ENCODE data around the gene MEF2D. TPM values are rescaled to one million over a fixed set of nuclear protein-coding genes. Genes with fewer than 3 reads are reported as not detected.
A peak's percentile ranks its signal among the peaks of the same experiment; 100 is the strongest.

Gene MEF2D
- total RNA-seq, 2 experiments from 2014 or later = 32.1 to 33.6 TPM

DNA sequence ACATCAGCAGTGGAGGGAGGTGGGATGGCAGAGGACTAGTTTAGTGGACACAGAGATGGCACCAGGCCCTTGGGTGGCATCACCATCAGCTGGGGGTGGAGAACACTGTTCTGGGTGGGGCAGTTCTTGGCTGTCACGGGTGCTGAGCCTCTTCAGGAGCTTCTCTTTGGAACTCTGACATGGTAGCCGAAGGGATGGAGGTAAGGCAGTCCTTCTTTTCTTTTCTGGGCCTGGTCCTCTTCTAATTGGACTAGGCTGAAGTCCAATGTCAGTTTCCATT lies 8.3 kb upstream of the MEF2D start:
- peaks cover 59% of the 10 kb centered on the region for H3K4me1 Mint-ChIP-seq
- DNase-seq (no peak), ATAC-seq (no peak)
- intact Hi-C loops (cut with DNase I, micrococcal nuclease) = loop anchor here in 1 of 2 experiments (10.0 kb wide), 1 partner anchor 1504 kb away; the partner anchor contains the start of gene ZBTB7B
- H3K27me3 Mint-ChIP-seq = no peaks in the 10 kb centered on the region
- H3K9me3 Mint-ChIP-seq (ENCODE audit: low read depth) = no peaks in the 10 kb centered on the region
- no peaks in the 10 kb centered on the region for H3K36me3 Mint-ChIP-seq (ENCODE audit: low read depth)
- CTCF ChIA-PET = interaction anchor here (0.6 to 3.4 kb wide), 5 partner anchors 8 to 358 kb away, joined by 3 to 17 read pairs (median 3); no protein-coding TSS in a partner anchor
- no peak overlapping the region for H3K4me3 Mint-ChIP-seq
- POLR2A ChIA-PET = interaction anchor here (1.6 kb wide), 2 partner anchors 8 to 10 kb away, joined by 4 to 5 read pairs; partner anchors contain the start of gene MEF2D
- H3K27ac Mint-ChIP-seq = no peak overlapping the region

DNA sequence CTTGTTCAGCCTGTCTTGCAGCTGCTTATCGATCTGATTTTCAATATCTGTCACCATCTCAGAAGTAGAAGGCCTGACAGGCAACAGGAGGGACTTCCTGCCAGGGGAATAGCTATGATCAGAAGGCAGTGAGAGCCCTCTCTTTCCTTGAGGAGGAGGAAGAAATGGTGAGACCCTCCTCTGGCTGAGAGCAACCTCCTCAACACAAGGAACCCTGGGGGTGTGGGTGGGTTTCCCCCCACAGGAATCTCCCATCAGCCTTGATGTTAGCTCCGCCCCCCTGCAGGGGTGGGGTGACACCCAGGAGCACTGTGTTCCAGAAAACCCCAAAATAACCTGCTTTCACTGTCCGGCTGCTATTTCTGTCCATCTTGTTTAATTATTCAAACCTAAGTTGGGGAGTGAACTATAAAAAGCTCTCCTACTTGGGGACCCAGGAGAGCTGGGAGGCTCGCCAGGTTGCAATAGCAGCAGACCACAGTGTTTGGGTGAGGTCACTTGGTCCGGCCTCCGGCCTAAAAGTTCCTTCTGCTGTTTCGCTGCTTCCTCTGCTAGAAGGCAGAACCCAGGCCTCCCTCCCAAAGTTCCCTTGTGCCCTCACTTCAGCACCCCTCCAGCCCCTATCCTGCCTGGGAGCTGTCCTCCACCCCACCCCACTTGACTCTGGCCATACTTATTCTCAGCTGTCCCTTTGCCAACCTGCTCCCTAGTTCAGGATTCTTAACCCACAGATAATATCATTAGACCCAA lies 7.8 kb upstream of the MEF2D start:
- Mint-ChIP-seq H3K4me1 (peaks cover 64% of the 10 kb centered on the region), H3K27ac (peak overlapping the region; percentile 34), H3K27me3 (no peaks in the 10 kb centered on the region), H3K4me3 (peak overlapping the region; percentile 35), H3K9me3 (ENCODE audit: low read depth) (no peaks in the 10 kb centered on the region), H3K36me3 (ENCODE audit: low read depth) (no peaks in the 10 kb centered on the region)
- ChIA-PET POLR2A (interaction anchor here (1.6 kb wide), 2 partner anchors 7 to 9 kb away, joined by 4 to 5 read pairs; partner anchors contain the start of gene MEF2D), CTCF (interaction anchor here (0.6 to 3.4 kb wide), 8 partner anchors 9 to 357 kb away, joined by 3 to 17 read pairs (median 3); no protein-coding TSS in a partner anchor)
- ATAC-seq (no peak), DNase-seq (no peak)
- intact Hi-C loops (cut with DNase I, micrococcal nuclease) = loop anchor here in 1 of 2 experiments (10.0 kb wide), 1 partner anchor 1504 kb away; the partner anchor contains the start of gene ZBTB7B

- H3K9me3 Mint-ChIP-seq (ENCODE audit: low read depth) = no peaks in the 10 kb centered on the region
- ATAC-seq = no peak
- ChIA-PET POLR2A (no interaction called here), CTCF (interaction anchor here (0.8 to 1.5 kb wide), 2 partner anchors 26 to 94 kb away, joined by 3 to 4 read pairs; no protein-coding TSS in a partner anchor)
- H3K36me3 Mint-ChIP-seq (ENCODE audit: low read depth) = peaks cover 5% of the 10 kb centered on the region
- intact Hi-C loops (cut with DNase I, micrococcal nuclease) = loop anchor here in 1 of 2 experiments (10.0 kb wide), 1 partner anchor 1502 kb away; the partner anchor contains the start of gene ZBTB7B
- peaks cover 73% of the 10 kb centered on the region for H3K4me1 Mint-ChIP-seq
- no peak for DNase-seq
- H3K27me3 Mint-ChIP-seq = no peaks in the 10 kb centered on the region
- peak overlapping the region; percentile 99 for H3K27ac Mint-ChIP-seq
- H3K4me3 Mint-ChIP-seq = no peak overlapping the region
Observed at GRCh38 chr1:156506450-156506849, 5.9 kb upstream of the MEF2D start.

- Mint-ChIP-seq H3K4me3 (peak overlapping the region; percentile 64), H3K27me3 (no peaks in the 10 kb centered on the region), H3K9me3 (ENCODE audit: low read depth) (no peaks in the 10 kb centered on the region), H3K4me1 (peaks cover 67% of the 10 kb centered on the region), H3K36me3 (ENCODE audit: low read depth) (peaks cover 5% of the 10 kb centered on the region), H3K27ac (peak overlapping the region; percentile 99)
- POLR2A ChIA-PET = interaction anchor here (1.2 kb wide), 2 partner anchors 26 to 95 kb away, joined by 4 read pairs; no protein-coding TSS in a partner anchor
- no peak for DNase-seq
- intact Hi-C loops (cut with DNase I, micrococcal nuclease) = loop anchor here (1.0 to 10.0 kb wide), 7 partner anchors 48 to 1501 kb away; partner anchors contain the start of genes IQGAP3 (in 1 of the 2), LMNA (in 1 of the 2), NAXE (in 1 of the 2) and PRCC (in 1 of the 2)
- CTCF ChIA-PET = interaction anchor here (0.9 to 1.3 kb wide), 4 partner anchors 17 to 223 kb away, joined by 3 to 4 read pairs (median 4); partner anchors contain the start of gene SMG5
- ATAC-seq = no peak
Observed at GRCh38 chr1:156505679-156506298, 5.2 kb upstream of the MEF2D start.

GRCh38 chr1:156504821-156505678 lies 4.5 kb upstream of the MEF2D start:
- ChIA-PET CTCF (interaction anchor here (0.6 to 4.6 kb wide), 8 partner anchors 16 to 419 kb away, joined by 3 to 45 read pairs (median 4); partner anchors contain the start of gene SMG5), POLR2A (interaction anchor here (0.6 to 1.4 kb wide), 6 partner anchors 8 to 447 kb away, joined by 3 to 6 read pairs (median 4); partner anchors contain the start of gene NAXE)
- peaks cover 67% of the 10 kb centered on the region for H3K4me1 Mint-ChIP-seq
- DNase-seq (peak; percentile 99), ATAC-seq (peak; percentile 42)
- no peaks in the 10 kb centered on the region for H3K9me3 Mint-ChIP-seq (ENCODE audit: low read depth)
- intact Hi-C loops (cut with DNase I, micrococcal nuclease) = loop anchor here (1.0 to 10.0 kb wide), 12 partner anchors 48 to 1500 kb away; partner anchors contain the start of genes ETV3 (in 1 of the 2), GPATCH4 (in 1 of the 2), IQGAP3 (in 1 of the 2) and ISG20L2 (in 1 of the 2)
- peak overlapping the region; percentile 64 for H3K4me3 Mint-ChIP-seq
- H3K36me3 Mint-ChIP-seq (ENCODE audit: low read depth) = peaks cover 5% of the 10 kb centered on the region
- no peaks in the 10 kb centered on the region for H3K27me3 Mint-ChIP-seq
- peak overlapping the region; percentile 99 for H3K27ac Mint-ChIP-seq

- DNase-seq (peak; percentile 69), ATAC-seq (peak; percentile 24)
- ChIA-PET POLR2A (interaction anchor here (0.6 to 1.4 kb wide), 5 partner anchors 25 to 446 kb away, joined by 3 to 6 read pairs (median 4); partner anchors contain the start of gene NAXE), CTCF (interaction anchor here (0.6 to 4.6 kb wide), 9 partner anchors 15 to 419 kb away, joined by 3 to 63 read pairs (median 4); partner anchors contain the start of gene SMG5)
- H3K4me3 Mint-ChIP-seq = peak overlapping the region; percentile 64
- no peaks in the 10 kb centered on the region for H3K27me3 Mint-ChIP-seq
- H3K27ac Mint-ChIP-seq = peak overlapping the region; percentile 99
- peaks cover 66% of the 10 kb centered on the region for H3K4me1 Mint-ChIP-seq
- no peaks in the 10 kb centered on the region for H3K9me3 Mint-ChIP-seq (ENCODE audit: low read depth)
- intact Hi-C loops (cut with DNase I, micrococcal nuclease) = loop anchor here (2.0 to 10.0 kb wide), 8 partner anchors 68 to 1500 kb away; partner anchors contain the start of genes ETV3 (in 1 of the 2), GPATCH4 (in 1 of the 2), IQGAP3 (in 1 of the 2) and ISG20L2 (in 1 of the 2)
- H3K36me3 Mint-ChIP-seq (ENCODE audit: low read depth) = peaks cover 5% of the 10 kb centered on the region
Observed at GRCh38 chr1:156504438-156504813, 3.9 kb upstream of the MEF2D start.

- peak overlapping the region; percentile 99 for H3K27ac Mint-ChIP-seq
- no peaks in the 10 kb centered on the region for H3K9me3 Mint-ChIP-seq (ENCODE audit: low read depth)
- H3K36me3 Mint-ChIP-seq (ENCODE audit: low read depth) = peaks cover 5% of the 10 kb centered on the region
- no peaks in the 10 kb centered on the region for H3K27me3 Mint-ChIP-seq
- peak overlapping the region; percentile 64 for H3K4me3 Mint-ChIP-seq
- ChIA-PET CTCF (interaction anchor here (0.7 to 4.6 kb wide), 6 partner anchors 16 to 374 kb away, joined by 3 to 63 read pairs (median 6); no protein-coding TSS in a partner anchor), POLR2A (interaction anchor here (0.8 to 1.4 kb wide), 2 partner anchors 47 to 88 kb away, joined by 3 to 6 read pairs; partner anchors contain the start of gene NAXE)
- H3K4me1 Mint-ChIP-seq = peaks cover 66% of the 10 kb centered on the region
- intact Hi-C loops (cut with DNase I, micrococcal nuclease) = loop anchor here (2.0 to 10.0 kb wide), 8 partner anchors 69 to 1499 kb away; partner anchors contain the start of genes ETV3 (in 1 of the 2), GPATCH4 (in 1 of the 2), IQGAP3 (in 1 of the 2) and ISG20L2 (in 1 of the 2)
- DNase-seq = no peak
- ATAC-seq = no peak
Observed at GRCh38 chr1:156503698-156504437, 3.3 kb upstream of the MEF2D start.

- Mint-ChIP-seq H3K9me3 (ENCODE audit: low read depth) (no peaks in the 10 kb centered on the region), H3K4me1 (peaks cover 67% of the 10 kb centered on the region), H3K36me3 (ENCODE audit: low read depth) (peaks cover 5% of the 10 kb centered on the region), H3K27me3 (no peaks in the 10 kb centered on the region), H3K4me3 (no peak overlapping the region), H3K27ac (peak overlapping the region; percentile 99)
- ATAC-seq = no peak
- no peak for DNase-seq
- POLR2A ChIA-PET = interaction anchor here (0.5 to 1.3 kb wide), 2 partner anchors 22 to 264 kb away, joined by 4 read pairs; no protein-coding TSS in a partner anchor
- CTCF ChIA-PET = interaction anchor here (0.7 to 4.6 kb wide), 9 partner anchors 15 to 223 kb away, joined by 3 to 63 read pairs (median 4); partner anchors contain the start of genes CRABP2 and SMG5
- intact Hi-C loops (cut with DNase I, micrococcal nuclease) = loop anchor here (5.0 to 10.0 kb wide), 6 partner anchors 99 to 1498 kb away; partner anchors contain the start of genes ETV3 (in 1 of the 2), GPATCH4 (in 1 of the 2), ISG20L2 (in 1 of the 2) and METTL25B (in 1 of the 2)
Observed at GRCh38 chr1:156502894-156503697, 2.5 kb upstream of the MEF2D start.

Measured in activated CD4-positive, alpha-beta T cell treated with anti-CD3 and anti-CD28 coated beads for 36 hours (primary cell).